Right atrium auricular region (tissue), 2 donors: ENCODE measurements around the gene CACNA1C. TPM values are rescaled to one million over a fixed set of nuclear protein-coding genes. Genes with fewer than 3 reads are reported as not detected.

ENCODE experiments used
- DNase-seq: peaks from one replicate; pipeline ENCODE4 v3.0.0-alpha.2; 2019; ENCODE audit warnings: low spot score
- H3K27ac ChIP-seq, 2 donors: fragments of 200-600 bp; sonication (generic); 1 replicate in 1 of 2; 2 replicates in 1 of 2; pipeline ENCODE4 v1.5.1; 2016 to 2019
- H3K27me3 ChIP-seq, 2 donors: fragments of 200-600 bp; sonication (generic); one replicate each; pipeline versions ENCODE4 v1.5.1 to v1.6.0; 2017 to 2019
- H3K36me3 ChIP-seq: fragments of 200-600 bp; sonication (generic); one replicate; pipeline ENCODE4 v1.5.1; 2016
- H3K4me1 ChIP-seq, 2 donors: fragments of 200-600 bp; sonication (generic); one replicate each; pipeline versions ENCODE4 v1.5.1 to v1.6.0; 2017 to 2019
- H3K4me3 ChIP-seq, 2 donors: fragments of 200-600 bp; sonication (generic); 1 replicate in 1 of 2; 2 replicates in 1 of 2; pipeline ENCODE4 v1.5.1; 2017 to 2019; ENCODE audit warnings: mild to moderate bottlenecking in 1 of 2, moderate library complexity in 1 of 2
- H3K9me3 ChIP-seq, 2 donors: fragments of 200-600 bp; sonication (generic); one replicate each; pipeline ENCODE4 v1.5.1; 2019
- total RNA-seq, 2 donors: library from RNA; depleted of rRNA; stranded (reverse); fragments of >200 nt; gene quantifications; one replicate each; pipeline ENCODE4 v1.1.0, GENCODE V29; 2016
- TF ChIP-seq, protein P1 (sequence below), 2 donors: fragments of 200-600 bp; sonication (generic); IDR thresholded peaks; one replicate each; pipeline ENCODE4 v1.5.1; 2019; ENCODE audit warnings: antibody characterized with exemption in 2 of 2

The CACNA1C gene
- total RNA-seq, 2 donors from 2014 or later, result 83.1 to 93.6 TPM

DNA sequence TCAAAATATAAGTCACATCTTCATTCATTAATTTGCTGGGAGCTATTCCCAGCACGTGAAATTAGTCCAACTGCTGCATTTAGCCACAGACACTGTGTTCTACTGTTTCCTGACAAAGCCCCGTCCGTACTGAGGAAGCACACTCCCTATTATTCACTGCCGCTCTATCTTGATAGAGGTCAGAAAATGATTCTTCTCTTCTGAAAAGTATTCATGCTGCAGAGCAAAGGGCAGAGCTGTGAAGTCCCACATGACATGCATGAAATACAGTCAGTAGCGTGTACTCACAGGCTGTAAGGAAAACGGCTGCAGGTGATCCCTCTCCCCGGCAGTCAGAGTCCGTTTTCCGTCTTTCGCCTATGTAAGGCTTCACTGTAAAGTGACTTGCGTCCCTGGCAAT, 439.4 kb downstream of the CACNA1C start:
- peaks cover 0 to 58% of the 10 kb centered on the region in 2 donors for H3K4me1 ChIP-seq
- peaks cover 18% of the 10 kb centered on the region for H3K36me3 ChIP-seq
- H3K4me3 ChIP-seq, result no peak overlapping the region
- no peak for DNase-seq
- peak overlapping the region in 1 of 2 donors; percentile 18 for H3K27ac ChIP-seq
- H3K27me3 ChIP-seq, result no peaks in the 10 kb centered on the region
- TF ChIP-seq, protein P1, sequence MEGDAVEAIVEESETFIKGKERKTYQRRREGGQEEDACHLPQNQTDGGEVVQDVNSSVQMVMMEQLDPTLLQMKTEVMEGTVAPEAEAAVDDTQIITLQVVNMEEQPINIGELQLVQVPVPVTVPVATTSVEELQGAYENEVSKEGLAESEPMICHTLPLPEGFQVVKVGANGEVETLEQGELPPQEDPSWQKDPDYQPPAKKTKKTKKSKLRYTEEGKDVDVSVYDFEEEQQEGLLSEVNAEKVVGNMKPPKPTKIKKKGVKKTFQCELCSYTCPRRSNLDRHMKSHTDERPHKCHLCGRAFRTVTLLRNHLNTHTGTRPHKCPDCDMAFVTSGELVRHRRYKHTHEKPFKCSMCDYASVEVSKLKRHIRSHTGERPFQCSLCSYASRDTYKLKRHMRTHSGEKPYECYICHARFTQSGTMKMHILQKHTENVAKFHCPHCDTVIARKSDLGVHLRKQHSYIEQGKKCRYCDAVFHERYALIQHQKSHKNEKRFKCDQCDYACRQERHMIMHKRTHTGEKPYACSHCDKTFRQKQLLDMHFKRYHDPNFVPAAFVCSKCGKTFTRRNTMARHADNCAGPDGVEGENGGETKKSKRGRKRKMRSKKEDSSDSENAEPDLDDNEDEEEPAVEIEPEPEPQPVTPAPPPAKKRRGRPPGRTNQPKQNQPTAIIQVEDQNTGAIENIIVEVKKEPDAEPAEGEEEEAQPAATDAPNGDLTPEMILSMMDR (IDR thresholded peaks at IDR 0.05), result no peak
- H3K9me3 ChIP-seq, result no peaks in the 10 kb centered on the region

DNA sequence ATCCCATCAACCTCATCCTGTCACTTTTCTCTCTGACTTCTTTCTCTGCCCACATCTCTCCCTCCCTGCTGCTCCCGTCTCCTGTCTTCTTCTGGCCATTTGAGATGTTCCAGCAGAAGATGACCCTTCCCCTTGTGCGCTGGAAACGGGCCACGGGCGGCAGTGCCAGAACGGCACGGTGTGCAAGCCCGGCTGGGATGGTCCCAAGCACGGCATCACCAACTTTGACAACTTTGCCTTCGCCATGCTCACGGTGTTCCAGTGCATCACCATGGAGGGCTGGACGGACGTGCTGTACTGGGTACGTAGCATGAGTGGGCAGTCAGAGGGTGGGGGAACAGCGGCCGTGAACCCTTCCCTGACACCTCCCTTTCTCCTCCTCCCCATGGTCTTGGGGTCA, 440.3 kb downstream of the CACNA1C start:
- peaks cover 0 to 58% of the 10 kb centered on the region in 2 donors for H3K4me1 ChIP-seq
- DNase-seq, result no peak
- H3K4me3 ChIP-seq, result no peak overlapping the region
- no peaks in the 10 kb centered on the region for H3K27me3 ChIP-seq
- H3K9me3 ChIP-seq, result no peaks in the 10 kb centered on the region
- peaks cover 10% of the 10 kb centered on the region for H3K36me3 ChIP-seq
- TF ChIP-seq, protein P1 (IDR thresholded peaks at IDR 0.05), result no peak
- H3K27ac ChIP-seq, result no peak overlapping the region

DNA sequence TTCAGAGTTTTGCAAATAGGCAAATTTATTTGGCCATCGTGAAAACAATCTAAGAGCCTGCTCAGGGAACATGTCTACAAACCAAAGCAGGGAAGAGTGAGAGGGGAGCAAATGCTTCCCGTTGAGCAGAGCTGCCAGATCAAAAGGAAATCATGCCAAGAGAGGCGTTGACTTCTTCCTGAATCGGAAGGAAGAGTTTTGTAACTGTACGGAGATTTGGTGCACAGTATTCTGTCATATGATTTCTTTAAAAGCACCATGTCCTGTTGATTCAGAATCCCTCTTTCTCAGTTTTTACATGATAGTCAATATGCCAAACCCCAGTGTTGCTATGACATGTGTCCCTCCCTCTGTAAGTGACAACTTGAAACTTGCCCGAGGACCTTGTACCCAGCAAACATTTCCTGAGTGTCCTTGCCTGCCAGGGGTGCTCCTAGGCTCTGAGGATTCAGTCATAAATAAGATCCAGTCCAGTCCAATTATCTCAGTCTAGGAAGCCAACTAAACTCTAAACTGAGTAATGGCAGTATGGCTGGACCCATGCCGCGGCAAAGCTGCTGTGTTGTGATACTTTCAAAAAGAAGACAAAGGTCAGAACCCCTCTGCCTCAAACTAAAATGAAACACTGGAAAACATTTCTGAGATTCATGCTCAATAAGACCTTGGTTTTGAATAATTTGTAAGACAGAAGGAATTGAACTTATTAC, 441.9 kb downstream of the CACNA1C start:
- TF ChIP-seq, protein P1 (IDR thresholded peaks at IDR 0.05), result no peak
- DNase-seq, result no peak
- Histone ChIP-seq H3K4me1 (peaks cover 0 to 58% of the 10 kb centered on the region in 2 donors), H3K27ac (peak overlapping the region; percentile 20 to 58), H3K27me3 (no peaks in the 10 kb centered on the region), H3K9me3 (no peaks in the 10 kb centered on the region), H3K36me3 (peaks cover 13% of the 10 kb centered on the region), H3K4me3 (no peak overlapping the region)

DNA sequence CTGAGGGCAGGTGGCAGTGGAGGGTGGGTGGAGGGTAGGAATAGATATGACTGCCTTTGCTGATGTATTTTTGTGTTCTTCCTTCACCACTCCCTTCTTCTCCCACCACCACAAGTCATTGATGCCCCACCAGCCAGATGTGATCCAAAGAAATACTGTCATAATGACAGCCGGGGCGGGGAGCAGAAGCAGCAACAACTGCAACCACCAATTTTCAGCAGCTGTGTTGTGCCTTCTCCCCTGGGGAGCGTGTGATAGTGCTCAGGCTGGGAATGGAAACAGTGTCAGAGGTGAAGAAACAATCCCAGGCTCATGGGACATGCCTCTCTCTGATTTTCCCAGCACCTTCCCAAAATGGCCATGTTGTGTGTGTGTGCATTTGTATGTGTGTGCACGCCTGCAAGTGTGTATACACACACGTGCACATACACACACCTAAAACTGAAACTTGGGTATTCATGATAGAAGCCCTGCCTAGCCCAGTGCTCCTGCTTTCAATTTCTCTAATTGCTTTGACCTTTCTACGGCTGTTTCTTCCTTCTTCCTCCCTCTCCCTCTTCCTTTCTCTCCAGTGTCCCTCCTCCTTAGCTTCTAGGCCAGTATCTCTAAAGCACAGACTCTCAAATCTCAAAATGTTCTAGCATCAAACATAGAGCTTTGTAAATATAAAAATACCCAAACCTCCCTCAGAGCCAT, 442.8 kb downstream of the CACNA1C start:
- Histone ChIP-seq H3K4me3 (no peak overlapping the region), H3K27me3 (no peaks in the 10 kb centered on the region), H3K4me1 (peaks cover 0 to 60% of the 10 kb centered on the region in 2 donors), H3K36me3 (peaks cover 10% of the 10 kb centered on the region), H3K27ac (peak overlapping the region; percentile 20 to 58), H3K9me3 (no peaks in the 10 kb centered on the region)
- DNase-seq, result no peak
- TF ChIP-seq, protein P1 (IDR thresholded peaks at IDR 0.05), result no peak

DNA sequence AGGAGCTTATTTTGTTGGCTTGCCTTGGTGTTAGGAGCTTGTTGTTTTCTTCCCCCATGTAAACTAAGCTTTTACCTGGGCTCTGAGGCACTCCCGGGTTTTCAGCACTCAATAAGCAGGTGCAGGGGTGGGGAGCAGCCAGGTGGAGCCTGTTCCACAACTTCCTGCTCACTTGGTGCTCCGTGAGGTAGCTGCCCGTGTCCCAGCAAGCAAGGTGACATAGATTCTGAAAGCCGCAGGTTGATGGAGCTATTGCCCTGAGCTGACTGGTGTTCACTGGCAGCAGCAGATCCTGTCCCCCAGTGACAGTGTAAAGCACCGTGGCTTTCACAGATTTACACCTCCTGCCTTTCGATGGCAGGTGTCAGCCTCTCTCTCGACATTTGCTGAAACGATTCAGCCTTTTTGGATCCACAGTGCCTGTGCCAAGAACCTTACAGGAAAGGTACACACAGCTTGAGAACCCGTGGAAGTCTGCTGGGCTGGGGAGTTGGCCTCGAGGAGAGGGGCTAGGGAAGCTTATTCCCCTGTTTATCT, 446.2 kb downstream of the CACNA1C start:
- DNase-seq, result no peak
- Histone ChIP-seq H3K4me1 (peaks cover 0 to 70% of the 10 kb centered on the region in 2 donors), H3K4me3 (no peak overlapping the region), H3K9me3 (no peaks in the 10 kb centered on the region), H3K27me3 (no peaks in the 10 kb centered on the region), H3K27ac (no peak overlapping the region), H3K36me3 (peaks cover 9% of the 10 kb centered on the region)
- TF ChIP-seq, protein P1 (IDR thresholded peaks at IDR 0.05), result no peak
